Type B pancreatic cell (in vitro differentiated cells): ENCODE results near the gene DHX38. TPM values are rescaled to one million over a fixed set of nuclear protein-coding genes. Genes with fewer than 3 reads are reported as not detected.

Source experiments
- DNase-seq: peaks from one replicate; pipeline ENCODE4 v3.0.0; 2021; ENCODE audit warnings: mixed read lengths; ENCODE audit not compliant: unreplicated experiment; ENCODE audit errors: extremely low spot score
- H3K27ac Mint-ChIP-seq: 2 replicates; pipeline ENCODE4 v1.8.0; 2021; ENCODE audit warnings: mild to moderate bottlenecking, mixed read lengths
- H3K27me3 Mint-ChIP-seq: 2 replicates; pipeline ENCODE4 v1.8.0; 2021; ENCODE audit warnings: mixed read lengths
- H3K36me3 Mint-ChIP-seq: 2 replicates; pipeline ENCODE4 v1.8.0; 2021; ENCODE audit warnings: mixed read lengths
- H3K4me1 Mint-ChIP-seq: one replicate; pipeline ENCODE4 v1.8.0; 2021; ENCODE audit warnings: mixed read lengths; ENCODE audit not compliant: unreplicated experiment
- H3K4me3 Mint-ChIP-seq: 2 replicates; pipeline ENCODE4 v1.8.0; 2021; ENCODE audit warnings: mild to moderate bottlenecking, mixed read lengths
- H3K9me3 Mint-ChIP-seq: 2 replicates; pipeline ENCODE4 v1.8.0; 2021; ENCODE audit warnings: mixed read lengths
- total RNA-seq: library from RNA; stranded (reverse); gene quantifications from 2 replicates; pipeline ENCODE4 v1.2.1, GENCODE V29; 2021; ENCODE audit warnings: low replicate concordance
- TF ChIP-seq, protein P1 (sequence below): fragments of 200-600 bp; sonication (generic); conservative IDR thresholded peaks from 2 replicates; pipeline ENCODE4 v1.5.0; 2021; ENCODE audit warnings: antibody characterized with exemption, mild to moderate bottlenecking

DHX38 gene
- total RNA-seq, 1 donor from 2014 or later: 75.6 TPM

DNA sequence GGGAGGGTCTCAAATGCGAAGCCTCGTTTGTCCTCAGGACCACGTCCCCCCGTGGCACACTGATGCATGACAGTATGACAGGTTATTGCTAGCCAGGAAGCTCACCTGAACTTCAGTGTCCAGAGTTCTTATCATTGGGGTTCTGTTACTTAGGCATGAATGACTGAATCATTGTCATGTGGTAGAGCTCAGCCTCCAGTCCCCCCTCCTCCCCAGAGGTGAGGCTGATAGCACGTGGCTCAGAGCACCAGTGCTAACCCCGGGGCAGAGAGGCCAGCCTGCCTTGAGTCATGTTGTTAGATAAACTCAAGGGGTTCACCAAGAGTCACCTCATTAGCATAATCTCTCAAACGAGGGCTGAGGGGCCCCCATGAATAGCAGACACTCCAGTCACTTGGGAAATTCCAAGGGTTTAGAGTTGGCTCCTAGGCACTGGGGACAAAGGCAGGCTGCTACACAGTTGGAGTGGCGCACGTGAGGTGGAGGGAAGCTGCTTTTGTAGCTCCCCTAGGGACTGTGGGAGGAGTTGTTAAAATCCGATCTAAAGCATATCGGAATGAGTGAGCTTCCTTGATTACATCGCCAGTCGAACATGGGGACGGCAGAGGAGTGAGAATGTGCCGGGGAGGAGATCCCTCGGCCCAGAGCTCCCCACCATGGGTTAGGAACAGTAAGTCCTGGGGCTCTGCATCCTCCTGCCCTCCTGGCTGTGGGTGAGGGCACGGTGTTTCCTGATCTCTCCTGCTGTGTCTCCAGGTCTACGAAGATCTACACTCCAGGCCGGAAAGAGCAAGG is 18.2 kb downstream of the DHX38 start:
- H3K36me3 Mint-ChIP-seq: peaks cover 8% of the 10 kb centered on the region
- TF ChIP-seq, protein P1, sequence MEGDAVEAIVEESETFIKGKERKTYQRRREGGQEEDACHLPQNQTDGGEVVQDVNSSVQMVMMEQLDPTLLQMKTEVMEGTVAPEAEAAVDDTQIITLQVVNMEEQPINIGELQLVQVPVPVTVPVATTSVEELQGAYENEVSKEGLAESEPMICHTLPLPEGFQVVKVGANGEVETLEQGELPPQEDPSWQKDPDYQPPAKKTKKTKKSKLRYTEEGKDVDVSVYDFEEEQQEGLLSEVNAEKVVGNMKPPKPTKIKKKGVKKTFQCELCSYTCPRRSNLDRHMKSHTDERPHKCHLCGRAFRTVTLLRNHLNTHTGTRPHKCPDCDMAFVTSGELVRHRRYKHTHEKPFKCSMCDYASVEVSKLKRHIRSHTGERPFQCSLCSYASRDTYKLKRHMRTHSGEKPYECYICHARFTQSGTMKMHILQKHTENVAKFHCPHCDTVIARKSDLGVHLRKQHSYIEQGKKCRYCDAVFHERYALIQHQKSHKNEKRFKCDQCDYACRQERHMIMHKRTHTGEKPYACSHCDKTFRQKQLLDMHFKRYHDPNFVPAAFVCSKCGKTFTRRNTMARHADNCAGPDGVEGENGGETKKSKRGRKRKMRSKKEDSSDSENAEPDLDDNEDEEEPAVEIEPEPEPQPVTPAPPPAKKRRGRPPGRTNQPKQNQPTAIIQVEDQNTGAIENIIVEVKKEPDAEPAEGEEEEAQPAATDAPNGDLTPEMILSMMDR: no peak
- no peaks in the 10 kb centered on the region for H3K27me3 Mint-ChIP-seq
- DNase-seq: peak; percentile 18
- no peak overlapping the region for H3K27ac Mint-ChIP-seq
- no peak overlapping the region for H3K4me3 Mint-ChIP-seq
- H3K9me3 Mint-ChIP-seq: no peaks in the 10 kb centered on the region
- no peaks in the 10 kb centered on the region for H3K4me1 Mint-ChIP-seq

DNA sequence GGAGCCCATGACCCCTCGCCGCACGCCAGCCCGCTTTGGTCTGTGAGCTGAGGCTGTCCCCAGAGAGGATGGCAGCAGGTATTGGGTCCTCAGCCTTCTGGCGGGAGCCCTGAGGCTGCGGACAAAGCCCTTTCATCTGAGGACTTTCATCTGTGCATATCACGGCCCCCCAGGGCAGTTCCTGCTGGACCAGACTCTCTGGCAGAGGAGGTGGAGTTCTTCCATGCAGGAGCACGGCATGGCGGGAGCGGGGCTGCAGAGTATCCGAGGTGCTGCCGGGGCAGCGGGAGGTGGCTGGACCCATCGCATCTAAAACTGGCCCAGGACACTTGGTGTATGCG is 18.8 kb downstream of the DHX38 start:
- no peaks in the 10 kb centered on the region for H3K9me3 Mint-ChIP-seq
- TF ChIP-seq, protein P1: no peak
- no peak for DNase-seq
- no peaks in the 10 kb centered on the region for H3K27me3 Mint-ChIP-seq
- no peak overlapping the region for H3K27ac Mint-ChIP-seq
- no peaks in the 10 kb centered on the region for H3K4me1 Mint-ChIP-seq
- H3K4me3 Mint-ChIP-seq: no peak overlapping the region
- peaks cover 8% of the 10 kb centered on the region for H3K36me3 Mint-ChIP-seq

DNA sequence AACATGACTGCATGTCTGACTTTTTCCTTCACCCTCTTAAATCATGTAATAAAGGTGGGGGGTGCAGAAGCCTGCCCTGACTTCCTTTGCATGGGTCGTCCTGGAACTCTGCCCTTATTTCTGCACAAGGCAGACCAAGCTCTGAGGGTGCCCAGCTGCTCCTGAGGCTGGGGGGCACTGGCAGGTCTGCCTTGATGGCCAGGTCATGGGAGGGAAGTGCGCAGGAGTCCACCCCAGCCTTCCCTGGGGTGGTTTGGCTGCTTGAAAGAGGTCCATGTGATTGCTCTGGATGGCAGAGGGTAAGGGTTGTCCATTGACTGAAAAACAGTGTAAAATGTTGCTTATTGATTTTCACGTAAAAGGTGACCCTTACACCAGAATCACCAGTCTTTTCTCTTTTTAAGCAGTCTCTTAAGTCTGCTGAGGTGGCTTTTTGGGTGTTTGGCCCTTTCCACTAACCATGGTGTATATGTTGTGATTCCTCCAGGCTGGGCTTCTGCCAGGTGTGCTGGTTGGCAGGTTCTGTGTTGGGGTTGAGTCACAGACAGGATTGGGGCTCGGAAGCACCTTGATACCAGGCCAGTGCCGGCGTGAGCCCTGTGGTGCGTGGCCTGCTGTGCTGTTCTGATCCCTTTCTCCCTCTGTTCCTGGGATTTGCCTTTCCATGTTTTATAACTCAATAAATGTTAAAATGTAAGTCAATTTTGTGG is 19.4 kb downstream of the DHX38 start:
- Mint-ChIP-seq H3K4me1 (no peaks in the 10 kb centered on the region), H3K36me3 (peaks cover 6% of the 10 kb centered on the region), H3K27me3 (no peaks in the 10 kb centered on the region), H3K27ac (no peak overlapping the region), H3K9me3 (no peaks in the 10 kb centered on the region), H3K4me3 (no peak overlapping the region)
- TF ChIP-seq, protein P1: no peak
- DNase-seq: no peak

DNA sequence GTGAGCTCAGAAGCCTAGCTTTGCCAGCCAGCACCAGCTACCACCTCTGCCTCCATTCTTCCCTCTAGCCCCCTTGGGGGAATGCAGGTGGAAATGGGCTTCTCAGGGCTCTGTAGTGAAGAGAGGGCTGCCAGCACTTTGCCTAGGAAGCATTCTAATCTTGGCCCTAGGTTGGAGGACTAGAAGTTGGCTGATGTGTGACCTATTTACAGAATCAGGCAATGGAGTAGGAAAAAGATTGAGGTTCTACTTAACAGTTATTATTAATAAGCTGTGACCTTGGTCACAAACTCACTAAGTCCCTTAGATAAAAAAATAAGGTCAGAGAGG is 19.9 kb downstream of the DHX38 start:
- Mint-ChIP-seq H3K27me3 (no peaks in the 10 kb centered on the region), H3K36me3 (peaks cover 5% of the 10 kb centered on the region), H3K9me3 (no peaks in the 10 kb centered on the region), H3K4me1 (no peaks in the 10 kb centered on the region), H3K4me3 (no peak overlapping the region), H3K27ac (no peak overlapping the region)
- TF ChIP-seq, protein P1: no peak
- DNase-seq: no peak

DNA sequence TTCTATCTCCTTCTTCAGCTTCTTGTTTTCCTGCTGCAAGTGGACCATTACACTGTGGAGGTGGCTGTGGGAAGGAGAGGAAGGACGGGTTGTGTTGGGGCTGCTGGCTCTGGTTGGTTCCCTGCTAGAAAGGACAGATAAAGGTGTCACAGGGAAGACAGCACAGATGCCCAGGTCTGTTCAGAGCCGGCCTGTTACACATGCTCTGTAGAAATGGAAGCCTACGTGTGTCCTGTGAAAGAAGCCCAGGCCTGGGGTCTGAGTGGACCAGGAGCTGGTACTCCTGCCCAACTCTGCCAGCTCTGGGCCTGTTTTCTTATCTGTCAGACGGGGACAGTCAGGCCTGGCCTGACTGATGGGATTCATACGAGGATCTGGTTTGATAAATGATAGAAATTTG is 26.4 kb downstream of the DHX38 start:
- H3K36me3 Mint-ChIP-seq: no peaks in the 10 kb centered on the region
- peak; percentile 32 for DNase-seq
- TF ChIP-seq, protein P1: no peak
- no peaks in the 10 kb centered on the region for H3K9me3 Mint-ChIP-seq
- H3K27me3 Mint-ChIP-seq: no peaks in the 10 kb centered on the region
- H3K4me1 Mint-ChIP-seq: peaks cover 4% of the 10 kb centered on the region
- H3K27ac Mint-ChIP-seq: no peak overlapping the region
- no peak overlapping the region for H3K4me3 Mint-ChIP-seq
